Activated naive CD4-positive, alpha-beta T cell treated with anti-CD3 and anti-CD28 coated beads, Interleukin-2, amount 50 U/mL, for 16 hours (primary cell): ENCODE measurements around the gene FOXE3.
"Not testable (repeated sequence)": the region's sequence is repeated elsewhere in the genome, so short reads cannot be mapped to it uniquely, and the experiment has no call there.

Experiments
- DNase-seq: peaks from one replicate; pipeline ENCODE4 v3.0.0-alpha.2; 2020

Gene FOXE3

DNA sequence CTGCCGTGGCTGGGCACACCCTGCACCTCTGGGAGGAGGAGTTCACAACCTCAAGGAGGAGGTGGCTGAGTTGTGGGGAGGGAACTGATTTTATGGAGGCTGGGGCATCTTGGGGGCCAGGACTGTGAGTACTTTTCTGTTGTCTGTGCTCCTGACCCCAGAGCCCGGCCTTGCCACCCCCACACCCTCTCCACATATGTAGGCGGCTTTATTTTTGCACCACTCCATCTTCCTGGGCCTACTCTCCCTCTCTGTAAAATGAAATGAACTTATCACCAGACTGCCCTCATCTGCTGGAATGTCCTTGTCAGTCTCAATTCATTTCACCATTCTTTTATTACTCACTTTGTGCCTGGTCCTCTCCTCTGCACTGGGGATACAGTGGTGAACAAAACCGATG lies 34.5 kb downstream of the FOXE3 start:
- DNase-seq: no peak

DNA sequence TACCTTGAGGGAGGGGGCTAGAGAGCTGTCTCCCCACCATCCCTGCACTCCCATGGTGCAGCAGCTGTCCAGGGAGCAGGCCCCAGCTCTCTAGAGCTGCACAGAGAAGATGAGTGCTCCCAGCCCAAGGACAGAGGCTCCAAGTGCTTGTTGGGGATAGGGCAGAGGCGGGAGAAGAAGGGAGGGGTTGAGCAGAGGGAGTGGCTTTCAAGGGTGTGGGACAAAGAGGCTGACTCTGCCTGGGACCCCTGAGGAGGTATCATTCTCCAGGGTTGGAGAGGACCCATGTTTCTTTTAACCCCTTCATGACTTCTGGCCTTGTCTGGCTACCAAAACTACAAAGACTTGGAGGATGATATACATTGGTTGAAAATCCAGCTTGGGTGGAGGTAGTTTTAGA lies 36.3 kb downstream of the FOXE3 start:
- no peak for DNase-seq

DNA sequence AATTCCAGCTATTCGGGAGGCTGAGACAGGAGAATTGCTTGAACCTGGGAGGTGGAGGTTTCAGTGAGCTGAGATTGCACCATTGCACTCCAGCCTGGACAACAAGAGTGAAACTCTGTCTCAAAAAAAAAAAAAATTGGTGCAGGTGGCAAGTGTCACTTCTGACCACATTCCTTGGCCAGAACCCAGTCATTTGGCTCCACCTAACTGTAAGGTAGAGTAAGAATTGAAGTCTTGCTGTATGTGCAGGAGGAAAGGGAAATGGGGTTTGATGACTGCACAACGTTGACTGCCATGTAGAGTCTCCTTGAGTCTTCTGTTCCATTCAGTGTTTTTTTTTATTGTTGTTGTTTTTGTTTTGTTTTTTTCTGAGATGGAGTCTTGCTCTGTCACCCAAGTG lies 37.8 kb downstream of the FOXE3 start:
- DNase-seq: not testable (repeated sequence)

DNA sequence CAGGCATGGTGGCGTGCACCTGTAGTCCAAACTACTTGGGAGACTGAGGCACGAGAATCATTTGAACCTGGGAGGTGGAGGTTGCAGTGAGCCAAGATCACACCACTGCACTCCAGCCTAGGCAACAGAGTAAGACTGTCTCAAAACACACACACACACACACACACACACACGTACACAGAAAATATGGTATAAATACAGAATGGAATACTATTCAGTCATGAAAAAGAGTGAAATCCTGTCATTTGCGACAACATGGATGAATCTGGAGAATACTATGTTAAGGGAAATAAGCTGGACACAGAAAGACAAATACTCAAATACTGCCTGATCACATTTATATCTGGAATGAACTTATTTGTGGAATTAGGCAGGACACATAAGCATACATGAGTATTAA lies 40.2 kb downstream of the FOXE3 start:
- DNase-seq: no peak

DNA sequence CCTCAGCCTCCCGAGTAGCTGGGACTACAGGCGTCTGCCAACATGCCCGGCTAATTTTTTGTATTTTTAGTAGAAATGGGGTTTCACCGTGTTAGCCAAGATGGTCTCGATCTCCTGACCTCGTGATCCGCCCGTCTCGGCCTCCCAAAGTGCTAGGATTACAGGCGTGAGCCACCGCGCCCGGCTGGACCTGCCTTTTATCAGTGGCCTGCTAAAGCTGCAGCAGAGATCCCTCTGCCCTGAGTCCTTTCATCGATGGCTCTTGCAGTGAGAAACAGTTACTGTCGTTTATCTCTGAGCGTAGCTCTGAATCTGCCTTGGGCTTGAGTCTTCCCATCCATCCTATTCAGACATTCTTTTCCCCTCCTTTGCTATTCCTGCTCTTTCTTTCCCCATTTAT lies 41.5 kb downstream of the FOXE3 start:
- not testable (repeated sequence) for DNase-seq

DNA sequence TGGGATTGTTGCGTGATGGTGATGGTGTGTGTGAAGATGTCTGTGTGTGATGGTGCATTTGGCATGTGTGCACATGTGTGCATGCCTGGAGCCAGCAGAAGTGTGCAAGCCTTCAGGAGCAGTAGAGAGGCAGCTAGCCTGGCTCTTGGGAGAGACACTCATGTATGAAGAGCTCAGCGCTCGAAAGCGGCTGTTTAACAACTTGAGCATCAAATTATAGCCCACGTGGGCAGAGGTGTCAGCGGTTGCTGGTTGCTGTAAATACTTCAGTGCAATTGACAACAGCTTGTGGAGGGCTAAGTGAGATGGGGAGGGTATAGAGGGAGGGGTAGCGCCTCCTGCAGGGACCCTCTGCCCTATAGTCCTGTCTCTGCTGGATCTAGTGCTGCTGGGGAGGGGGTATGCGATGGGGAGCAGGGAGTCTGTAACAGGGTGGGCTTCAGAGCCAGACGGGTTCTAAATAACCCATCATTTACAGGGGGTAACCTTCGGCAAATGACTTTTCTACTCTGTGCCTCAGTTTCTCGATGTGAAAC lies 43.2 kb downstream of the FOXE3 start:
- DNase-seq: no peak

DNA sequence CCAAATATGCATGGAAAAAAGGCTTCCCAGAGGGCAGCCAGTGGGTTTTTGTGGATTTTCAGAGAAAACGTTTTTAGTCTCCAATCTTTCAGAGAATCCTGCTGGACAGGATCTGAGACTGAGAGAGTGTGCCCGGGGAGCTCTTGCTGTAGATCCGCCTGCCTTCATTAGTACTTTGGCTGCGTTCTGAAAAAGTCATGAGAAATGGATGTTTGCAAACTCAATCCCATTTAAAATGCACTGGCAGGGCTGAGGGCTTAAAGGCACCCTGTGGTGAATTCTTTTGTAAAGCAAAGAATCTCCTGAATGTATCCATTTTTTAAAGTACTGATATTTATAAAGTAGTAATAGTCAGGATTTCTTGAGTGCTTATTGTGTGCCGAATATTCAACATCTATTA lies 44.0 kb downstream of the FOXE3 start:
- no peak for DNase-seq

DNA sequence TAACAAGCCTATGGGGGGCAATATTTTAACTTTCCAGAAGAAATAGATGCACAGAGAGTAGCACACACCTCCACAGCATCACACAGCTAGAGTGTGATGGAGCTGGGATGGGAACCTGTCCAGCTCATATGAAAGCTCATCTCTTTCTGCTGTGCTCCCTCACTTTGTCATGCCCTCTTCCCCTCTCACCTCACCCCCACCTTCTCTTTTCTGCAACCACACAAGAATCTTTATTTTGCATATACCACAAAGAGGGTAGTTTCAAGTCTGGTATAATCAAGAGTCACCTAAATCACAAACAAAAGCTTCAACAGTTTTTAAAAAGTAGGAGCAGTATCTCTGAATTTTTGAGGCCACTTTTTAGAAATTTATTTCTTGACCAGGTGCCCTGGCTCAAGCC lies 44.4 kb downstream of the FOXE3 start:
- no peak for DNase-seq

DNA sequence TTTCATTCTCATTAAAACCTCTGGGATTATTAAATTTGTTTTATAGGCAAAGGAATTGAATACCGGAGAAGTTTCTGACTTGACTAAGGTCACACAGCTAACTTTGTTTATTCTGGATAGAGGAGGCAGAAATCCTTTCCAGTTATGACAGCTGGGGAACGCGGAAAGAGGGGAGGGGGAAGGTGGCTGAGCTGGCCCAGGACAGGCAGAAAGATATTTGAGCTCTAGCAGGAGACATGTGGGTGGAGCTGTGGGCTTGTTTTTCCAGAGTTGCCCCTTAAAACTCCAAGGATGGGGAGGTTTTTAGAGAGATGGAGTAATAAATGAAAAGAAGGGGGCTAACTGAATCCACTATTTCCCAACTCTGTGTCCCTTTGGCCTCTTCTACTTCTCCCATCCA lies 49.5 kb downstream of the FOXE3 start:
- DNase-seq: no peak
